Keratinocyte (primary cell): ENCODE measurements around the gene EVX2. TPM values are rescaled to one million over a fixed set of nuclear protein-coding genes. Genes with fewer than 3 reads are reported as not detected.

Experiments
- DNase-seq: peaks from one replicate; pipeline ENCODE4 v3.0.0-alpha.2; 2011; ENCODE audit warnings: low read depth, missing footprints, low spot score
- FAIRE-seq: peaks from 2 replicates; lab custom pipeline; 2011; peaks lifted over from hg19 to GRCh38; lab: Jason Lieb, UNC
- H2AFZ ChIP-seq: 2 replicates; pipeline ENCODE4 v1.6.0; 2012; ENCODE audit warnings: low read length, control low read depth, inconsistent platforms; ENCODE audit not compliant: control insufficient read depth
- H3K27ac ChIP-seq: 2 replicates; pipeline ENCODE4 v1.5.1; 2011; ENCODE audit warnings: low read length; ENCODE audit not compliant: control insufficient read depth, insufficient read depth
- H3K27me3 ChIP-seq: 3 replicates; pipeline ENCODE4 v1.6.0; 2011; ENCODE audit warnings: low read length; ENCODE audit not compliant: control insufficient read depth, insufficient read depth; ENCODE audit errors: extremely low read depth
- H3K36me3 ChIP-seq, 2 experiments: 2 replicates in 1 of 2; 3 replicates in 1 of 2; pipeline ENCODE4 v1.5.1; 2011; ENCODE audit warnings: low read length in 2 of 2, mild to moderate bottlenecking in 1 of 2; ENCODE audit not compliant: control insufficient read depth in 2 of 2, insufficient read depth in 2 of 2; ENCODE audit errors: extremely low read depth in 1 of 2
- H3K4me1 ChIP-seq: 3 replicates; pipeline ENCODE4 v1.5.1; 2011; ENCODE audit warnings: low read length; ENCODE audit not compliant: control insufficient read depth, insufficient read depth; ENCODE audit errors: extremely low read depth
- H3K4me2 ChIP-seq: 3 replicates; pipeline ENCODE4 v1.6.0; 2011; ENCODE audit warnings: low read depth, low read length; ENCODE audit not compliant: control insufficient read depth, insufficient read depth; ENCODE audit errors: extremely low read depth
- H3K4me3 ChIP-seq, 3 experiments: fragments of 200-600 bp in 1 of 3; sonication (generic) in 1 of 3; 2 replicates in 2 of 3; 3 replicates in 1 of 3; pipeline ENCODE4 v1.5.1; 2011 to 2016; ENCODE audit warnings: low read length in 3 of 3, mild to moderate bottlenecking in 3 of 3, control low read depth in 2 of 3, inconsistent platforms in 1 of 3, low read depth in 1 of 3, mixed read lengths in 1 of 3, mixed run types in 1 of 3, moderate library complexity in 1 of 3; ENCODE audit not compliant: control insufficient read depth in 2 of 3, insufficient read depth in 2 of 3; ENCODE audit errors: extremely low read depth in 1 of 3
- H3K79me2 ChIP-seq: 2 replicates; pipeline ENCODE4 v1.6.0; 2012; ENCODE audit warnings: low read length; ENCODE audit not compliant: control insufficient read depth, insufficient read depth
- H3K9ac ChIP-seq: 3 replicates; pipeline ENCODE4 v1.6.0; 2011; ENCODE audit warnings: low read length; ENCODE audit not compliant: control insufficient read depth, insufficient read depth; ENCODE audit errors: extremely low read depth
- H3K9me1 ChIP-seq: 3 replicates; pipeline ENCODE4 v1.6.0; 2011; ENCODE audit warnings: low read length; ENCODE audit not compliant: control insufficient read depth, insufficient read depth; ENCODE audit errors: extremely low read depth
- H3K9me3 ChIP-seq: 2 replicates; pipeline ENCODE4 v1.5.1; 2012; ENCODE audit warnings: low read depth, low read length; ENCODE audit not compliant: control insufficient read depth
- H4K20me1 ChIP-seq: 3 replicates; pipeline ENCODE4 v1.6.0; 2011; ENCODE audit warnings: low read length; ENCODE audit not compliant: control insufficient read depth, insufficient read depth; ENCODE audit errors: extremely low read depth
- EZH2 ChIP-seq: IDR thresholded peaks from one replicate; pipeline ENCODE4 v1.6.1; 2012; ENCODE audit warnings: inconsistent platforms, mild to moderate bottlenecking, low read length, moderate library complexity
- dilution Hi-C: fragments of 300-500 bp; cut with MboI; formaldehyde crosslinking; loops from one replicate; pipeline ENCODE4 v1.7.0; 2020; ENCODE audit warnings: low sequenced_read_pairs; ENCODE audit not compliant: extremely low pct_ligation_motif_present
- polyA plus RNA-seq, 5 experiments: library from polyadenylated mRNA; depleted of rRNA in 3 of 5; stranded (reverse) in 3 of 5; stranded (forward) in 1 of 5; unstranded in 1 of 5; fragments of >200 nt; gene quantifications; 1 replicate in 1 of 5; 2 replicates in 3 of 5; 3 replicates in 1 of 5; pipeline versions ENCODE4 v1.2.1 to v1.2.3, GENCODE V29; 2011 to 2012; ENCODE audit warnings: missing spikeins in 2 of 5, low read depth in 1 of 5, low replicate concordance in 1 of 5
- TF ChIP-seq, protein P1 (sequence below), 3 experiments: IDR thresholded peaks in 1 of 3; conservative IDR thresholded peaks in 1 of 3; optimal IDR thresholded peaks in 1 of 3; 2 replicates in 2 of 3; 3 replicates in 1 of 3; pipeline versions ENCODE3 to v1.5.1; 2011; ENCODE audit warnings: low read length in 3 of 3, mild to moderate bottlenecking in 3 of 3, moderate library complexity in 2 of 3, control low read depth in 1 of 3, inconsistent platforms in 1 of 3; ENCODE audit not compliant: insufficient read depth in 2 of 3; ENCODE audit errors: extremely low read depth in 1 of 3

The EVX2 gene
- polyA plus RNA-seq, 1 donor (not counting 4 experiments of a cell fraction or from before 2014, with no cell fraction given), result not detected

GRCh38 chr2:176130957-176131847 lies 47.4 kb upstream of the EVX2 start:
- TF ChIP-seq, protein P1, sequence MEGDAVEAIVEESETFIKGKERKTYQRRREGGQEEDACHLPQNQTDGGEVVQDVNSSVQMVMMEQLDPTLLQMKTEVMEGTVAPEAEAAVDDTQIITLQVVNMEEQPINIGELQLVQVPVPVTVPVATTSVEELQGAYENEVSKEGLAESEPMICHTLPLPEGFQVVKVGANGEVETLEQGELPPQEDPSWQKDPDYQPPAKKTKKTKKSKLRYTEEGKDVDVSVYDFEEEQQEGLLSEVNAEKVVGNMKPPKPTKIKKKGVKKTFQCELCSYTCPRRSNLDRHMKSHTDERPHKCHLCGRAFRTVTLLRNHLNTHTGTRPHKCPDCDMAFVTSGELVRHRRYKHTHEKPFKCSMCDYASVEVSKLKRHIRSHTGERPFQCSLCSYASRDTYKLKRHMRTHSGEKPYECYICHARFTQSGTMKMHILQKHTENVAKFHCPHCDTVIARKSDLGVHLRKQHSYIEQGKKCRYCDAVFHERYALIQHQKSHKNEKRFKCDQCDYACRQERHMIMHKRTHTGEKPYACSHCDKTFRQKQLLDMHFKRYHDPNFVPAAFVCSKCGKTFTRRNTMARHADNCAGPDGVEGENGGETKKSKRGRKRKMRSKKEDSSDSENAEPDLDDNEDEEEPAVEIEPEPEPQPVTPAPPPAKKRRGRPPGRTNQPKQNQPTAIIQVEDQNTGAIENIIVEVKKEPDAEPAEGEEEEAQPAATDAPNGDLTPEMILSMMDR (optimal IDR thresholded peaks at IDR 0.05 in 1 of 3, IDR thresholded peaks at IDR 0.05 in 1 of 3, conservative IDR thresholded peaks at IDR 0.05 in 1 of 3; ENCODE audit: extremely low read depth in 1 of 3, insufficient read depth in 2 of 3, low read length in 3 of 3), result no peak
- TF ChIP-seq EZH2, result no peak
- Histone ChIP-seq H3K27ac (no peak overlapping the region), H3K4me2 (no peak overlapping the region), H3K4me3 (no peak overlapping the region), H3K9me1 (no peaks in the 10 kb centered on the region), H3K36me3 (no peaks in the 10 kb centered on the region), H3K9ac (no peak overlapping the region), H3K9me3 (no peaks in the 10 kb centered on the region), H2AFZ (no peak overlapping the region), H3K27me3 (peaks cover 93% of the 10 kb centered on the region), H4K20me1 (no peaks in the 10 kb centered on the region), H3K79me2 (no peaks in the 10 kb centered on the region), H3K4me1 (no peaks in the 10 kb centered on the region)
- dilution Hi-C loops, result no loop called here
- FAIRE-seq, result no peak
- no peak for DNase-seq

- dilution Hi-C loops, result no loop called here
- no peak overlapping the region for H3K27ac ChIP-seq
- no peaks in the 10 kb centered on the region for H3K4me1 ChIP-seq
- no peaks in the 10 kb centered on the region for H3K36me3 ChIP-seq
- H3K4me3 ChIP-seq, result peak overlapping the region in 2 of 3 experiments; percentile 6 to 23
- H3K9me3 ChIP-seq, result no peaks in the 10 kb centered on the region
- no peak overlapping the region for H3K9ac ChIP-seq
- no peaks in the 10 kb centered on the region for H4K20me1 ChIP-seq
- H3K4me2 ChIP-seq, result peak overlapping the region; percentile 46
- H2AFZ ChIP-seq, result no peak overlapping the region
- no peaks in the 10 kb centered on the region for H3K79me2 ChIP-seq
- TF ChIP-seq EZH2, result peak; percentile 94
- TF ChIP-seq, protein P1 (optimal IDR thresholded peaks at IDR 0.05 in 1 of 3, IDR thresholded peaks at IDR 0.05 in 1 of 3, conservative IDR thresholded peaks at IDR 0.05 in 1 of 3; ENCODE audit: extremely low read depth in 1 of 3, insufficient read depth in 2 of 3, low read length in 3 of 3), result no peak
- DNase-seq, result no peak
- H3K27me3 ChIP-seq, result peaks cover 93% of the 10 kb centered on the region
- no peaks in the 10 kb centered on the region for H3K9me1 ChIP-seq
- no peak for FAIRE-seq
Measured at GRCh38 chr2:176130147-176130956, 46.6 kb upstream of the EVX2 start.
